Esophagus muscularis mucosa (tissue), 4 donors: ENCODE measurements around the gene APOLD1. TPM values are rescaled to one million over a fixed set of nuclear protein-coding genes. Genes with fewer than 3 reads are reported as not detected.

Source experiments
- DNase-seq: peaks from one replicate; pipeline ENCODE4 v3.0.0-alpha.2; 2017; ENCODE audit errors: extremely low spot score
- H3K27ac ChIP-seq, 4 donors: fragments of 200-600 bp; sonication (generic); replicated peaks in 1 of 4; 1 replicate in 3 of 4; 2 replicates in 1 of 4; pipeline ENCODE4 v1.5.1; 2016 to 2019; ENCODE audit warnings: mild to moderate bottlenecking in 1 of 4
- H3K27me3 ChIP-seq, 4 donors: fragments of 200-600 bp; sonication (generic); one replicate each; pipeline versions ENCODE4 v1.5.1 to v1.6.0; 2016 to 2019
- H3K36me3 ChIP-seq, 4 donors: fragments of 200-600 bp; sonication (generic); one replicate each; pipeline ENCODE4 v1.5.1; 2016 to 2019
- H3K4me1 ChIP-seq, 4 donors: fragments of 200-600 bp; sonication (generic); one replicate each; pipeline ENCODE4 v1.5.1; 2016 to 2019
- H3K4me3 ChIP-seq, 4 donors: fragments of 200-600 bp; sonication (generic); 1 replicate in 2 of 4; 2 replicates in 2 of 4; pipeline ENCODE4 v1.5.1; 2016 to 2019; ENCODE audit warnings: mild to moderate bottlenecking in 4 of 4, moderate library complexity in 1 of 4
- H3K9me3 ChIP-seq, 4 donors: fragments of 200-600 bp; sonication (generic); 1 replicate in 3 of 4; 2 replicates in 1 of 4; pipeline ENCODE4 v1.5.1; 2016 to 2019
- EP300 ChIP-seq: sonication (generic); formaldehyde crosslinking; IDR thresholded peaks from one replicate; pipeline ENCODE4 v1.6.1; 2017; ENCODE audit warnings: antibody characterized with exemption
- POLR2A ChIP-seq: fragments of 450-650 bp; IDR thresholded peaks from one replicate; pipeline ENCODE4 v1.6.1; 2017; ENCODE audit warnings: antibody characterized with exemption, moderate library complexity, mild to moderate bottlenecking, low read depth
- POLR2AphosphoS5 ChIP-seq, 2 donors: sonication (generic); formaldehyde crosslinking; IDR thresholded peaks; one replicate each; pipeline ENCODE4 v1.6.1; 2017; ENCODE audit warnings: antibody characterized with exemption in 2 of 2
- WGBS: methylation state at CpG from one replicate; pipeline ENCODE4 v1.1.5; 2018; 5-methylcytosine and 5-hydroxymethylcytosine counted together
- intact Hi-C: fragments of 100-400 bp; cut with DNase I; formaldehyde crosslinking; loops from one replicate; pipeline ENCODE4 v1.15.1; 2023
- total RNA-seq, 4 donors: library from RNA; depleted of rRNA; stranded (reverse); fragments of >200 nt; gene quantifications; one replicate each; pipeline versions ENCODE4 v1.1.0 to v1.2.1, GENCODE V29; 2016
- TF ChIP-seq, protein P1 (sequence below), 3 experiments: fragments of 200-600 bp in 2 of 3; fragments of 450-650 bp in 1 of 3; sonication (generic) in 2 of 3; IDR thresholded peaks; one replicate each; pipeline ENCODE4 v1.5.1; 2017 to 2019; ENCODE audit warnings: antibody characterized with exemption in 3 of 3, mild to moderate bottlenecking in 2 of 3, moderate library complexity in 1 of 3

Gene APOLD1
- total RNA-seq, 4 donors from 2014 or later, result 13.3 to 49.4 (median 37.1) TPM

DNA sequence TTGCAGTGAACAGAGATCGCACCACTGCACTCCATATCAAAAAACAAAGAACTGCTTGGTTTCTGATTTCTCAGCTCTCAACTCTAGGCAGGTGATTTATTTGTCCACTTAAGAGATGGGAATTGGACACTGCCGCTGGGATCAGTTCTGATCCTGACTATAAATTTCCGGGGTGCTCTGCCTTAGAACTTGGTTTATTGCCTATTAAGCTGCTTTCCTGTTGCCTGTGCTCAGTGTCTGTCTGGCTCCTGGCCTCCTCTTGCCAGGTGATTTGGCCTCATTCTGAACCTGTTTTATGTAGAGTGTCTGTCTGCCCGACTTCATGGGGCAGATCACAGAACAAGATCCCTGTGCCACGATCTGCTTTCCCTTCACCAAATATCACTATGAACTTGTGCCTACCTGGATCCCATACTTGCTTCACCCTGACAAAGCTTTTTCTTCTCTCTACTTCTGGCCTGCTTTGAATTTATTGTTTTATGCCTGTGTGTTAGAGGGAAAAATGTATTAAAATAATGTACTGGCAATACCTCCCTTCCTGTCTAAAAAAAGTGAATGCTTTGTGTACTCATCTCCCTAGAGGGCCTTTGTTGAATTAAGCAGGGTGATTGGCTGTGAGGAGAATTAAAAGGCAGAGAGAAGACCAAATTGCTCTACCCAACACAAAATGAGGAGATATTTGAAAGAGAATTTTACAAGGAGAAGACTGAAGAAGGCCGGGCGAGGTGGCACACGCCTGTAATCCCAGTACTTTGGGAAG lies 40.7 kb upstream of the APOLD1 start:
- Histone ChIP-seq H3K4me3 (no peak overlapping the region), H3K4me1 (peaks cover 0 to 15% (median 11%) of the 10 kb centered on the region in 4 donors), H3K9me3 (no peaks in the 10 kb centered on the region), H3K36me3 (no peaks in the 10 kb centered on the region), H3K27me3 (no peaks in the 10 kb centered on the region), H3K27ac (no peak overlapping the region)
- no peak for TF ChIP-seq EP300
- TF ChIP-seq POLR2A, result no peak
- TF ChIP-seq, protein P1, sequence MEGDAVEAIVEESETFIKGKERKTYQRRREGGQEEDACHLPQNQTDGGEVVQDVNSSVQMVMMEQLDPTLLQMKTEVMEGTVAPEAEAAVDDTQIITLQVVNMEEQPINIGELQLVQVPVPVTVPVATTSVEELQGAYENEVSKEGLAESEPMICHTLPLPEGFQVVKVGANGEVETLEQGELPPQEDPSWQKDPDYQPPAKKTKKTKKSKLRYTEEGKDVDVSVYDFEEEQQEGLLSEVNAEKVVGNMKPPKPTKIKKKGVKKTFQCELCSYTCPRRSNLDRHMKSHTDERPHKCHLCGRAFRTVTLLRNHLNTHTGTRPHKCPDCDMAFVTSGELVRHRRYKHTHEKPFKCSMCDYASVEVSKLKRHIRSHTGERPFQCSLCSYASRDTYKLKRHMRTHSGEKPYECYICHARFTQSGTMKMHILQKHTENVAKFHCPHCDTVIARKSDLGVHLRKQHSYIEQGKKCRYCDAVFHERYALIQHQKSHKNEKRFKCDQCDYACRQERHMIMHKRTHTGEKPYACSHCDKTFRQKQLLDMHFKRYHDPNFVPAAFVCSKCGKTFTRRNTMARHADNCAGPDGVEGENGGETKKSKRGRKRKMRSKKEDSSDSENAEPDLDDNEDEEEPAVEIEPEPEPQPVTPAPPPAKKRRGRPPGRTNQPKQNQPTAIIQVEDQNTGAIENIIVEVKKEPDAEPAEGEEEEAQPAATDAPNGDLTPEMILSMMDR (IDR thresholded peaks at IDR 0.05), result no peak
- TF ChIP-seq POLR2AphosphoS5 (IDR thresholded peaks at IDR 0.05), result no peak
- WGBS, result 88% methylated on average over 8 of the region's 8 CpGs
- DNase-seq, result no peak
- intact Hi-C loops, result no loop called here

DNA sequence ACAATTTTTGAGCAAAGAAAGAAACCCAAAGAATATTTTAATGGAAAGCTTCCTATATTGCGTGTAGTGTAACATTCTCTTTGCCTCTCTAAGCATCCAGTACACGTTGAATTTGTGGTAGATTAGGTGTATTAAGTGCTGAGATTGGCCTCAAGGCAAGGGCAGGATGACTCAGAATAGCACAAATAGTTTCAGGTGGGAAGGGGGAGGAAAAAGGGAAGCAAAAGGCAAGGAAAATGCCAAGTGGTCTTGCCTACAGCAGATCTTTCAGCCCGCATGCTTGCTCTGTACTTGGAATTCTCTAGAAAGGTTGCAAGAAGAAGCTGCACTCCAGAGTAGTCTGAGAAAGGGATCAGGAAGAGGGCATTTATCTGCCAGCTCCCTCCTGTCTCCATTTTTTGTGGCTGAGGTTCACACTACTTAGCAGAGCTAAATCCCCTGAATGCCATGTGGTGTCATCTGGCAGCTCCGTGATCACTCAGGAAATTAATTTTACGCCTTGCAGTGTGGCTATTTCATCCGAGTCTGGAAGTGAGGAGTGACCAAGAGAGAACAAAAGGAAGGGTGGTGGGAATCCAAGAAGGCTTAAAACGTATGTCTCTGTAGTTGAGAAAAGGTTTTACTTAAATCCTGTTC lies 39.8 kb upstream of the APOLD1 start:
- no peak for DNase-seq
- intact Hi-C loops, result no loop called here
- Histone ChIP-seq H3K4me1 (peaks cover 0 to 15% (median 11%) of the 10 kb centered on the region in 4 donors), H3K4me3 (no peak overlapping the region), H3K27ac (no peak overlapping the region), H3K36me3 (no peaks in the 10 kb centered on the region), H3K27me3 (no peaks in the 10 kb centered on the region), H3K9me3 (no peaks in the 10 kb centered on the region)
- WGBS, result 75% methylated on average over 7 of the region's 7 CpGs
- TF ChIP-seq, protein P1 (IDR thresholded peaks at IDR 0.05), result no peak
- no peak for TF ChIP-seq POLR2A

DNA sequence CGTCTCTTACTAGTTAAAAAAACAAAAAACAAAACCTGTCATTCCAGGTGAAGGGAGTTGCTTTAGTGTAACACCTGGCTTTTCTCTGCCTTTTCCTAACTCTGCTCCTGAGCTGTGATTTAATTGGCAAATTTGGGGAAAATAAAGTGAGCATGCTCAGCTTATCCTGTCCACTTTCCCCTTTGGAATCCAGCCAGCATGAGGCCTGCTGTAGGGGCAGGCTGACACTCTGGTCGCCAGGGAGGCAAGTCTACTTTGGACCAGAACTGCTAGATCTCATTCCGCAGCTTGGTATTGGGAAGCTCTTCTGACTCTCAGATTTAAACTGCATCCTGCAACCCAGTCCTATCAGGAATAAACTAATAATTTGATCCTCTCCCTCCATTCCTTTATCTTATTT lies 38.2 kb upstream of the APOLD1 start:
- peaks cover 0 to 2% (median 0%) of the 10 kb centered on the region in 4 donors for H3K4me1 ChIP-seq
- intact Hi-C loops, result no loop called here
- H3K4me3 ChIP-seq, result no peak overlapping the region
- no peak overlapping the region for H3K27ac ChIP-seq
- no peaks in the 10 kb centered on the region for H3K27me3 ChIP-seq
- WGBS, result 95% methylated on average over 3 of the region's 3 CpGs
- H3K36me3 ChIP-seq, result no peaks in the 10 kb centered on the region
- no peaks in the 10 kb centered on the region for H3K9me3 ChIP-seq
- DNase-seq, result no peak
- TF ChIP-seq POLR2AphosphoS5 (IDR thresholded peaks at IDR 0.05) (no peak), POLR2A (no peak), EP300 (no peak)
- TF ChIP-seq, protein P1 (IDR thresholded peaks at IDR 0.05), result no peak

DNA sequence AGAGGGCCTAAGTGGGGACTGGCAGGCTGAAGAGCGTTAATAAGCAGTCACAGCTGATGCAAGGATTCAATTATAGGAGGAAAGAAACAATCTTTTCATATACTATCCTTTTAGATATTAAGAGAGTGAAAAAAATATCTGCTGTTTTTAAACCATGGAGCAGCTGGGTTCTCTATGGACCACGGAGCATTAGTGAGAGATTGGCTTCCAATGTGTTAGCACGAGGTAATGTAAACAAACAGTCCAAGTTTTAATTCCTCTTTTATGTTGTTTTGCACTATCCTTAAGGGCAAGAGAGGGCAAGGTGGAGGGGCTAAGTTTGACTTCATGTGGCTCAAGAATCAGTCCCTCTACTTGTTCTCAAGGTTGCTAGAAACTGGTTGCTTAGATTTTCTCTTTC lies 37.4 kb upstream of the APOLD1 start:
- H3K9me3 ChIP-seq, result no peaks in the 10 kb centered on the region
- intact Hi-C loops, result no loop called here
- H3K4me3 ChIP-seq, result no peak overlapping the region
- H3K27ac ChIP-seq, result no peak overlapping the region
- H3K4me1 ChIP-seq, result no peaks in the 10 kb centered on the region
- H3K27me3 ChIP-seq, result no peaks in the 10 kb centered on the region
- 55% methylated on average over 3 of the region's 3 CpGs for WGBS
- no peaks in the 10 kb centered on the region for H3K36me3 ChIP-seq
- no peak for TF ChIP-seq POLR2A
- TF ChIP-seq POLR2AphosphoS5 (IDR thresholded peaks at IDR 0.05), result no peak
- TF ChIP-seq, protein P1 (IDR thresholded peaks at IDR 0.05), result no peak
- no peak for DNase-seq
